Bronchial epithelial cell (primary cell): ENCODE measurements around the gene ECE1. TPM values are rescaled to one million over a fixed set of nuclear protein-coding genes. Genes with fewer than 3 reads are reported as not detected.

Source experiments
- DNase-seq: peaks from one replicate; pipeline ENCODE4 v3.0.0-alpha.2; 2010; ENCODE audit warnings: low read depth
- FAIRE-seq: peaks from 2 replicates; lab custom pipeline; 2011; peaks lifted over from hg19 to GRCh38; lab: Jason Lieb, UNC
- H3K27me3 ChIP-seq: 2 replicates; pipeline ENCODE4 v1.5.1; 2011; ENCODE audit warnings: low read length; ENCODE audit not compliant: control insufficient read depth, insufficient read depth
- H3K36me3 ChIP-seq: 2 replicates; pipeline ENCODE4 v1.5.1; 2011; ENCODE audit warnings: low read length; ENCODE audit not compliant: control insufficient read depth, insufficient read depth
- H3K4me3 ChIP-seq: 2 replicates; pipeline ENCODE4 v1.5.1; 2011; ENCODE audit warnings: mild to moderate bottlenecking, low read depth, low read length, control low read depth
- total RNA-seq: library from RNA; depleted of rRNA; stranded (reverse); fragments of >200 nt; gene quantifications from 2 replicates; pipeline ENCODE4 v1.2.1, GENCODE V29; 2014
- TF ChIP-seq, protein P1 (sequence below): IDR thresholded peaks from 2 replicates; pipeline ENCODE4 v1.5.1; 2011; ENCODE audit warnings: mild to moderate bottlenecking, moderate library complexity, low read length, control low read depth, inconsistent platforms; ENCODE audit not compliant: insufficient read depth, severe bottlenecking

ECE1 gene
- total RNA-seq, 1 donor from 2014 or later: 44.2 TPM

DNA sequence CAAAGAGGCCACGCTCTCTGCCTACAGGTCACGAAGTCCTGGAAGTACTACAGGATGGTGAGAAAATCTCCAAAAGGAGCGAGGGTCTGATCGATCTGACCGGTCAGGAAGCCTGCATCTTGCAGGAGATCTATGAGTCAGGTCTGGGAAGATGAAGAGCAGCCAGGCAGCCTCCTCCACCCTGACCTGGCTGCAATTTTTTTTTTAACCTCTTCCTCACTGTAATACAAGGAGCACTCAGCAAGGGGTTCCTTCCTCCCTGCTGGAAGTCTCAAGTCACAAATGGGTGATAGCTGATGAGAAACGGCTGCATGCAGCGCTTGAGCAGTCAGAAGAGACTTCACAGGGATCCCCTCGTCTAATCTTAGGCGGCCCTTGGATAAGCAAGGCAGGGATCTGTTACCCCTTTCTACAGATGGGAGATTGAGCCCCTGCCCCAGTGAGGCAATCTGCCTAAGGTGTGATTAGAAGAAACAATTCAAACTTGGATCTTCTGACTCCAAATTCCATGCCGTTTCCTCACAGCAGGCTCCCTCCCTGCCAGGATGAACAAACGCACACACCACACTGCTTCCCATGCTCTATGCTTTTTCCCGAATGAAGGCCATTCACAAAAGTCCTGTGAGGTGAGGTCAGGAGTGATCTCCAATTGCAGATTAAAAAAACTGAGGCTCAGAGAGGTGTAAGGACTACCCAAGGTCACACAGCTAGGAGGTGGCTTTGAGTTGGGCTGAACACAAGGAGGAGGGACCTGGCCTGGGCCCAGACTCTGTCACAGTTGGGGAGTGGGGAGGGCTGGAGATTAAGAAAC, 48.3 kb downstream of the ECE1 start:
- DNase-seq: no peak
- TF ChIP-seq, protein P1, sequence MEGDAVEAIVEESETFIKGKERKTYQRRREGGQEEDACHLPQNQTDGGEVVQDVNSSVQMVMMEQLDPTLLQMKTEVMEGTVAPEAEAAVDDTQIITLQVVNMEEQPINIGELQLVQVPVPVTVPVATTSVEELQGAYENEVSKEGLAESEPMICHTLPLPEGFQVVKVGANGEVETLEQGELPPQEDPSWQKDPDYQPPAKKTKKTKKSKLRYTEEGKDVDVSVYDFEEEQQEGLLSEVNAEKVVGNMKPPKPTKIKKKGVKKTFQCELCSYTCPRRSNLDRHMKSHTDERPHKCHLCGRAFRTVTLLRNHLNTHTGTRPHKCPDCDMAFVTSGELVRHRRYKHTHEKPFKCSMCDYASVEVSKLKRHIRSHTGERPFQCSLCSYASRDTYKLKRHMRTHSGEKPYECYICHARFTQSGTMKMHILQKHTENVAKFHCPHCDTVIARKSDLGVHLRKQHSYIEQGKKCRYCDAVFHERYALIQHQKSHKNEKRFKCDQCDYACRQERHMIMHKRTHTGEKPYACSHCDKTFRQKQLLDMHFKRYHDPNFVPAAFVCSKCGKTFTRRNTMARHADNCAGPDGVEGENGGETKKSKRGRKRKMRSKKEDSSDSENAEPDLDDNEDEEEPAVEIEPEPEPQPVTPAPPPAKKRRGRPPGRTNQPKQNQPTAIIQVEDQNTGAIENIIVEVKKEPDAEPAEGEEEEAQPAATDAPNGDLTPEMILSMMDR: no peak
- H3K36me3 ChIP-seq: peaks cover 29% of the 10 kb centered on the region
- no peak overlapping the region for H3K4me3 ChIP-seq
- peak; percentile 81 for FAIRE-seq
- no peaks in the 10 kb centered on the region for H3K27me3 ChIP-seq

DNA sequence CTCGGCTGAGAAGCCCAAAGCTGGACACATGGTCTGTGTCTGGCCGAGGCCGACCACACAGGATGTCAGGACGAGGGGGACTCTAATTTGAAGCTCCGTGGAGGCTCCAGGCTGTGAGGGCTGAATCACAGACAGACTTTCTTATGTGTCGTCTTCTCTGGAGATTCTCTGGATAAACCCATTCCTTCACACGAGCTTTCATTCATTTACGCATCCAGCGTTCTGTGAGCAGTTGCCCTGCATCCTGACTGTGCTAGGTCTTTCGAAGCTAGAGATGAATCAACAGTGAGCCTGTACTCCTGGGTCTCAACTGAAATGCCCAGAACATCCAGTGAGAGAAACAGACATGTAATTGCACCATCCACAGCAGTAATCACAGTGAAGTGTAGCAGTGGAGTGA, 49.6 kb downstream of the ECE1 start:
- no peak for FAIRE-seq
- Histone ChIP-seq H3K36me3 (peaks cover 38% of the 10 kb centered on the region), H3K27me3 (no peaks in the 10 kb centered on the region), H3K4me3 (no peak overlapping the region)
- TF ChIP-seq, protein P1: no peak
- DNase-seq: no peak

GRCh38 chr1:21239221-21239620, 51.0 kb downstream of the ECE1 start:
- no peak for DNase-seq
- Histone ChIP-seq H3K4me3 (no peak overlapping the region), H3K27me3 (no peaks in the 10 kb centered on the region), H3K36me3 (peaks cover 28% of the 10 kb centered on the region)
- peak; percentile 86 for FAIRE-seq
- TF ChIP-seq, protein P1: no peak

DNA sequence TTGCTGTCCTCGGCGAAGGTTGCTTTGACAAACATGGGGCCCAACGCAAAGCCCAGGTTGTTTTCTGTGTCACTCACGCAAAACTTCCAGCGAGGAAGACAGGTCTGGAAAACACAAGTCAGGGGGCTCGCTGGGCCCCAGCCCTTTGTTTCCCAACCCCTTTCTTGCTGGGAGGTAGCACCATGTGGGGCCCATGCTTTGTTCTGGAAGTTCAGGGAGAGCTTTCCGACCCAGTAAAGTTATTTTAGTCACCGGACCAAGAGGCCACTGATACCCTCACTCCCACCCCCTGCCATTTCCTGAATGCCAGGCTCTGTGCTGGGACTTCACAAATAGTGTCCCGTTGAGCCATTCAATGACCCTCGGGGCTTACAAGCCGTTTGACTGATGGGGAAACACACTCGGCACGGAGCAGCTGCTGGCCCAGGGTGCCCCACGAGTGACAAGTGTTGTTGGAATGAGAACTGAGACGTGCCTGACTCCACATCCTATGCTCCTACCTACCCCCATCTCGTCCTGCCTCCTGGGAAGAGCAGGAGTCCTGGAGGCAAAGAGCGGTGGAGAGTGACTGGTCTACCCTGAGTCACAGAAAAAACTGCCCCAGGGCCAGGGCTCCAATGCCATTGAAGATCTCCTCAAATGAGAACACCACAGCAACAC, 52.0 kb downstream of the ECE1 start:
- peaks cover 23% of the 10 kb centered on the region for H3K36me3 ChIP-seq
- no peaks in the 10 kb centered on the region for H3K27me3 ChIP-seq
- DNase-seq (peak; percentile 75), FAIRE-seq (no peak)
- TF ChIP-seq, protein P1: no peak
- no peak overlapping the region for H3K4me3 ChIP-seq

- H3K27me3 ChIP-seq: no peaks in the 10 kb centered on the region
- peaks cover 23% of the 10 kb centered on the region for H3K36me3 ChIP-seq
- TF ChIP-seq, protein P1: no peak
- no peak for DNase-seq
- no peak overlapping the region for H3K4me3 ChIP-seq
- FAIRE-seq: peak; percentile 23
Measured at GRCh38 chr1:21237446-21238088, 52.7 kb downstream of the ECE1 start.
